Activated CD4-positive, CD25-positive, alpha-beta regulatory T cell treated with anti-CD3 and anti-CD28 coated beads, Interleukin-2, amount 50 U/mL, for 24 hours (primary cell): Measurements from ENCODE around the gene PIEZO2.

Experiments
- ATAC-seq, 2 donors: fragments of 150-1000 bp; cut with Tn5 transposase; one replicate each; pipeline ENCODE4 v1.10.0; 2021; ENCODE audit warnings: mild to moderate bottlenecking in 1 of 2, moderate library complexity in 1 of 2

The PIEZO2 gene

DNA sequence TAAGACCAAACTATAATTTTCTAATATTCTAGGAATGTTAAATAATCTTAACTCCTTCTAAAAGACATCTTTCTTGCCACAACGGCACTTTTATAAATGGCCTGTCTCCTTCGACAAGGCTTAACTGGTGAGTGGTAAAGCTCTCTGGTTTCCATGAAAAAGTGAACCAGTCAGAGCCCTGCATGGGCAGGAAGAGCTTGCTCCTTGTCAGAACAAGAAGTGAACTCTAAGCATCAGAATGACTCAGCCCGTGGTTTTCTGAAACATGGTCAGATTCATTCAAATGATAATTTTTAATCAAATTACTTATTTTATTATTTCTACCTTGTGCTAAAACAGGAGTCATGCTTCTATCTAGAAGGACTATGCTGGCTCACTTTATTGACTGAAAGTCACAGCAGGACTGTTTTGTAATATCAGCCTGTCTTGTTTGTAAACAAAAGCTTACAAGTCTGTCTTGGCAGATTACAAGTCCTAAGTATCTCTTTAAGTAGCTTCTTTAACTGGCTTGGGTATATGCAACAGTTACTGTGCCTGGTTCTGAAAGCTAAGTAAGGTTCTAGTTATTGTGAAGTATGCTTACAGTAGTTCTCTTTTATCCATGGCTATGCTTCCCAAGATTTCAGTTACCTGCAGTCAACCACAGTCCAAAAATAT, 378.2 kb downstream of the PIEZO2 start:
- peak in 1 of 2 donors; percentile 33 for ATAC-seq

DNA sequence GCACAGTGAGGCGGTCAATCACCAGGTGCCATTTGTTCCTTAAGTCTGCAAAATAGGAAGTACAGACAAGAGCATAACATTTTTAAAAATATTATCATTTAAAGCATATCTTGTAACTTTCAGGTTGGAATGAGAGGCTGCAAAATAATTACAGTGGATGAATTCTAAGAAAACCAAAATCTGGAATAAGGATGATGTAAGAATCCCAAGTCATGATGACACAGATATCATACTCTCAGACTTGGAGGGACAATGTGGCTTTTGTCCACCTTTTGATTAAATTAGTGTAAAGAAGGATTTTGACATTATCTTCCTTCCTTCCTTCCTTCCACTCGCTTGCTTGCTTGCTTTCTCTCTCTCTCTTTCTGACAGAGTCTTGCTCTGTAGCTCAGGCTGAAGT, 379.1 kb downstream of the PIEZO2 start:
- ATAC-seq, result no peak

DNA sequence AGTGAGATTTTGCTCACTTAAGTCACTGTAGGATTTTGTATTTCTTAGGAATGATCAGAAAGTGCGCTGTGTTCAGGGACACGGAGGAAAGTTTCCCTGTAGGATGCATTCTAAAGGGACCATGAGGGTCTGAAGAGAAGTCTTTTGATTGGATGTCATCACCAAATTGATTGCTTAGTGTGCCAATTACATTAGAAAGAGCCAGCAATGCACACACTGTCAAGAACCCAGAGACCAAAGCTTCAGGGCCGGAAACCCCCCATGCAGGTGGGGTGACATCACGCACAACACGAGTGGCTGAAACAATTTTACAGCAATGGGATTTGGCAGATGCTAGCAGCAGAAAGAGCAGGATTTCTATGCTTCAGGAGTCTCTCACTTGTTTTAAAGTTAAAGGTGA, 381.1 kb downstream of the PIEZO2 start:
- ATAC-seq, result no peak

- no peak for ATAC-seq
Measured at GRCh38 chr18:10767658-10768057, 381.7 kb downstream of the PIEZO2 start.

DNA sequence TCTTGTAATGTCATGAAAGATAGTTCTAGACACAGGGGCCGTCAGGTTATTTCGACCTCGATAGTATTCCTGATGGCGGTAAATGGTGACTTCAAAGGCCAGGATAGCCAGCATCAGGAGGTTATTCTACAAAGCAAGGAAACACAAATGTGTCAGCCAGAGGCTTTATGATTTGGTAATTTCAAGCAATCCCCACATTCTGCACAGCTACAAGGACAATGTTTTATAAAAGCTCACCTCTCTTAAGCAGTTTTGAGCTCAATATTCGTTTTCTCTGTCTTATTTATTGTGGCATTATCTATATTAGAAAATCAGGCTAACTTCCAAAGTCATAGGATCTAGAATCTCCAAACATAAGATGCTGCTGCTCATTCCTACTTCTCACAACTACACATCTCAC, 388.4 kb downstream of the PIEZO2 start:
- ATAC-seq, result no peak

GRCh38 chr18:10759241-10759640, 390.1 kb downstream of the PIEZO2 start:
- no peak for ATAC-seq

- no peak for ATAC-seq
Measured at GRCh38 chr18:10757946-10758345, 391.4 kb downstream of the PIEZO2 start.

GRCh38 chr18:10757349-10757748, 392.0 kb downstream of the PIEZO2 start:
- ATAC-seq, result no peak

GRCh38 chr18:10755855-10756254, 393.5 kb downstream of the PIEZO2 start:
- ATAC-seq, result no peak

DNA sequence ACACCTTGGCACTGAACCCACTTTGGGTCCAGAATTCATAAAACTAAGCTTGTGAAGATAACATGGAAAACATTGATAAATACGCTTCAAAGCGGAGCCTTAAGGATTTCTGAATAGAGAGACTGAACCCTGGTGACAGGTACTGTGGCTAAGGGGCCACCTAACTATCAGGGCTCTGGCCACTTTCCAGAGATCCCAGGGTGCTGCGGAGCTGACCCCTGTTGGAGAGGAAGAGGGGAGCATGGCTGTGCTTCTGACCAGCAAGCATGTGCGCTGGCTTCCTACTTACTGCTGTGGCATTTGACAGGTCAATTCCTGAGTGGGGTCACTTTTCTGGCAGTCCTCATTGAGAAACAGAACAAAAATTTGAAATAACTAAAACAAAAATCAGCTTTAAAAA, 395.2 kb downstream of the PIEZO2 start:
- ATAC-seq, result no peak

- no peak for ATAC-seq
Measured at GRCh38 chr18:10752382-10752781, 397.0 kb downstream of the PIEZO2 start.

- ATAC-seq, result no peak
Measured at GRCh38 chr18:10751653-10752052, 397.7 kb downstream of the PIEZO2 start.

GRCh38 chr18:10750191-10751035, 399.0 kb downstream of the PIEZO2 start:
- no peak for ATAC-seq

- ATAC-seq, result no peak
Measured at GRCh38 chr18:10748641-10749040, 400.7 kb downstream of the PIEZO2 start.

DNA sequence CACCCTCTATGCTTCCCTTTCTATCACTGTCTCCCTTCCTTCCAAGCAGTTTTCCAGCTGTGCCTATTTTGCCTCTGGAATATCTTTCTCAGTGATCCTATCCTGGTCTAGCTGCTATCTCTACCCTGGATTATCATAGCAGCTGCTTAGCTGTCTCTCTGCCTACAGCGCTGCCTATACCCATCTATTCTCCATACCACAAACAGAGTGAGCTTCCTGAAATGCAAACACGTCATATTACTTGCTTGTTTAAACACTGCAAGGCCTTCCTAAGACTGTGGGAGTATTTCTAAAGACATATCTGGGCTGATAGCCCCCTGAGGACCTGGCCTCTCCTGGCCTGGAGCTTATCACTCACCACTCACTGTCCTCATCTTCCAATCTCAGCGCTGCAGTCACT, 403.4 kb downstream of the PIEZO2 start:
- ATAC-seq, result no peak

DNA sequence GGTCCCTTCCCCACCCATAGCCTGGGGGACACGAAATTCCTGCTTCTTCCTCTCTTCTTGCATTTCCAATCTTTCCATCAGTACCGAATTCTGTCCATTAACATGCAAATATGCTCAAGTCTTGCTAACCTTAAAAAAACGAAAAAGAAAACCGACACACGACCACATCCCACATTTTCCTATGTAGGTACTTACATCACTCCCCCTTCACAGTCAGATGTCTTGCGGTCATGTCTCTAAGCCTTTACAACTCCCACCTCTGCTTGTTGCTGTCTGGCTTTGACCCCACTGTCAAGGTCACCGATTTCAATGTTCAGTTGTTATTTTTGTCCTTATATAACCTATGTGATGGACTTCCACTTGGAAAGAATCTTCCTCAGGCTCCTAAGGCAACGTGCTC, 404.1 kb downstream of the PIEZO2 start:
- ATAC-seq, result no peak

DNA sequence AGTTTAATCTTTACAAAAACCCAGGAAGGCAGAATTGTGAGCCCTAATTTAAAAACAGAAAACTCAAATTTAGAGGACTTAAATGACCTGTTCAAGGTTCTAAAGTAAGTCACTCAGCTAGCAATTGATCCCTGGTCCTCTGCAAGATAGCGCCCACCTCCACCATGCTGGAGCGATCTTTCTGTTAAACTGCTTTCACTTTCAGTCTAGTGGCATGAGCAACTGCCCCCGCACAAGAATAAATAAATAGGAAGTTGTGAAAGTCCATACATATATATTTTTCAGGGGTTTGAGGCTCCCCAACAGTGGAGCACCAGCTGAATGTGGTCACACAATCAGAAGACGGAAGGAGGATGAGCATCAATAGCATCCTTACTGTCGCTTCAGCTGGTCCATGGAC, 405.6 kb downstream of the PIEZO2 start:
- ATAC-seq, result no peak

GRCh38 chr18:10739152-10739551, 410.2 kb downstream of the PIEZO2 start:
- ATAC-seq, result no peak

DNA sequence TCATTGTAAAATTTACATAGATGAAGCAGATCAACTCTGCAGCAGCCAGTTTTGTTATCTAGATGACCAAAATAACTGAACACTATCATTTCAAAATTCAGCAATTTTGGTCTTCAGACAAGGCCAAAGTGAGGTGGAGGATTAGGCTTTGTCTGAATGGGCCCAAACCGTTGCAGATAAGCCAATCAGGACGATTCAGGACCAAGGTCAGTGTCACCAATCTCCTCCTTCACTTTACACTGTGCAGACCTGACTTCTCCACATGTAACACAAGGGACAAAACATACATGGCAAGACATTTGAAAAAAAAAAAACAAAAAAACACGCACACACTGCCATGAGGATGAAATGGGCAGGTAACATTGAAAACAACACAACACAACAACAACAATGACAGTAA, 412.4 kb downstream of the PIEZO2 start:
- no peak for ATAC-seq

- ATAC-seq, result no peak
Measured at GRCh38 chr18:10732990-10733389, 416.4 kb downstream of the PIEZO2 start.

DNA sequence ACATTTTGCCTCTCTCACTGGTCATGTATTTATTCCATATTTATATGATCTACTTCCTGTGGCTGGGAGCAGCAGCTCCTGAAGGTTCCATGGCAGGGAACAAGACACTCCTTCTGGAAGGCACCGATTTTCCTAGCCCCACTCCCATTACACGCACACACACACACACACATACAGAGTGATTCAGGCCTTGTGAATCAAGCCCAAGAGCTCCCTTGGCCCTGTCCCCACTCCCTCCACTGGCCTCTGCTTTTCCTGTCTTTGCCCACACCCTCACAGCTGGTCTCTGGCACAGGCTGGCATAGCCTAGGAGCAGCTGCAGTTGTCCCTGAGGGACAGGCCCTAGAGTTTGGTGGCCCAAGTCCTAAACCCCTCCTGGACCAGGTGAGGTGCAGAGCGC, 421.9 kb downstream of the PIEZO2 start:
- ATAC-seq, result no peak

GRCh38 chr18:10726198-10727068, 422.9 kb downstream of the PIEZO2 start:
- ATAC-seq, result no peak

GRCh38 chr18:10724666-10725065, 424.7 kb downstream of the PIEZO2 start:
- ATAC-seq, result no peak
